ENCODE measurements around the gene FPR2.

FPR2 gene

GRCh38 chr19:51712461-51713081, 48.4 kb upstream of the FPR2 start:
- CTCF ChIA-PET: interaction anchor here (1.4 kb wide), 1 partner anchor 198 kb away, joined by 3 read pairs; no protein-coding TSS in a partner anchor
- Histone ChIP-seq H3K36me3 (ENCODE audit: control insufficient read depth in 2 of 2, insufficient read depth in 1 of 2, low read length in 2 of 2) (peaks cover 0 to 4% of the 10 kb centered on the region in 2 experiments; a peak in 2 of 3 replicates), H3K27ac (ENCODE audit: extremely low read depth, low read depth, low read length) (no peak overlapping the region), H3K9me3 (ENCODE audit: control insufficient read depth, insufficient read depth, low read depth, low read length) (no peaks in the 10 kb centered on the region), H3K4me1 (ENCODE audit: control insufficient read depth, insufficient read depth, low read length) (no peaks in the 10 kb centered on the region), H3K4me3 (ENCODE audit: low read depth, low read length) (no peak overlapping the region)
- POLR2A ChIA-PET: interaction anchor here (2.2 kb wide), 1 partner anchor 24 kb away, joined by 6 read pairs; no protein-coding TSS in a partner anchor
- 0 out of 2 replicates have a peak, but pooled peaks have one; percentile 24 for TF ChIP-seq CTCF (tag by site-specific recombination; IDR thresholded peaks at IDR 0.05)
- TF ChIP-seq ZNF654 (tag by site-specific recombination; IDR thresholded peaks at IDR 0.05; ENCODE audit: low read depth): no peak

- no peaks in the 10 kb centered on the region for H3K36me3 ChIP-seq (ENCODE audit: control insufficient read depth in 2 of 2, insufficient read depth in 1 of 2, low read length in 2 of 2)
- no peak overlapping the region for H3K27ac ChIP-seq (ENCODE audit: extremely low read depth, low read depth, low read length)
- H3K9me3 ChIP-seq (ENCODE audit: control insufficient read depth, insufficient read depth, low read depth, low read length): no peaks in the 10 kb centered on the region
- CTCF ChIA-PET: no interaction called here
- POLR2A ChIA-PET: no interaction called here
- no peaks in the 10 kb centered on the region for H3K4me1 ChIP-seq (ENCODE audit: control insufficient read depth, insufficient read depth, low read length)
- TF ChIP-seq TCF7L2 (IDR thresholded peaks at IDR 0.05; ENCODE audit: borderline replicate concordance, low read depth, low read length) (no peak), SP7 (tag by site-specific recombination; IDR thresholded peaks at IDR 0.05) (no peak), ZNF121 (tag by site-specific recombination; IDR thresholded peaks at IDR 0.05) (no peak), ZNF302 (tag by site-specific recombination; IDR thresholded peaks at IDR 0.05; ENCODE audit: low read depth) (no peak), ZNF2 (tag by site-specific recombination; IDR thresholded peaks at IDR 0.05) (no peak), ZBTB20 (tag by site-specific recombination; IDR thresholded peaks at IDR 0.05) (no peak), ZNF214 (tag by site-specific recombination; IDR thresholded peaks at IDR 0.05; ENCODE audit: borderline replicate concordance) (no peak), ZNF785 (tag by site-specific recombination; IDR thresholded peaks at IDR 0.05) (no peak), ZNF791 (tag by site-specific recombination; IDR thresholded peaks at IDR 0.05) (no peak), ZNF280C (tag by site-specific recombination; IDR thresholded peaks at IDR 0.05) (no peak), ZNF664 (tag by site-specific recombination; IDR thresholded peaks at IDR 0.05) (no peak), ZNF747 (tag by site-specific recombination; IDR thresholded peaks at IDR 0.05) (no peak), ZNF146 (tag by site-specific recombination; IDR thresholded peaks at IDR 0.05) (no peak), ZSCAN4 (tag by site-specific recombination; IDR thresholded peaks at IDR 0.05) (no peak), KLF7 (tag by site-specific recombination; IDR thresholded peaks at IDR 0.05; ENCODE audit: borderline replicate concordance) (no peak), YY1 (tag by site-specific recombination; IDR thresholded peaks at IDR 0.05) (no peak), ZNF292 (tag by site-specific recombination; IDR thresholded peaks at IDR 0.05; ENCODE audit: borderline replicate concordance, low read depth) (no peak), HOXD13 (CRISPR knock-in tag; IDR thresholded peaks at IDR 0.05; ENCODE audit: borderline replicate concordance) (no peak)
- H3K4me3 ChIP-seq (ENCODE audit: low read depth, low read length): no peak overlapping the region
Observed at GRCh38 chr19:51713319-51714285, 47.4 kb upstream of the FPR2 start.

Measured in HEK293 (cell line).